ENCODE results near the gene RANBP10.
"Not testable (repeated sequence)": the region's sequence is repeated elsewhere in the genome, so short reads cannot be mapped to it uniquely, and the experiment has no call there.

The RANBP10 gene

DNA sequence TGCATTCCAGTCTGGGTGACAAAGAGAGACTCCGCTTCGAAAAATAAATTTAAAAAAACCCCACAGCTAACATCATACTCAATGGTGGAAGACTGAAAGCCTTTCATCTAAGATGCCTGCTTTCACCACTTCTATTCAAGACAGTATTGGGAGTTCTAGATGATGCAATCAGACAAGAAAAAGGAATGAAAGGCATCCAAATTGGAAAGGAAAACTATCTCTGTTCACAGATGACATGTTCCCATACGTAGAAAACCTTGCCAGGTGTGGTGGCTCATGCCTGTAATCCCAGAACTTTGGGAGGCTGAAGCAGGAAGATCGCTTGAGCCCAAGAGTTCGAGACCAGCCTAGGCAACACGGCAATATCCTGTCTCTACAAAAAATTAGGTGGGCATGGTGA is 31.1 kb downstream of the RANBP10 start:
- DNase-seq = no peak

DNA sequence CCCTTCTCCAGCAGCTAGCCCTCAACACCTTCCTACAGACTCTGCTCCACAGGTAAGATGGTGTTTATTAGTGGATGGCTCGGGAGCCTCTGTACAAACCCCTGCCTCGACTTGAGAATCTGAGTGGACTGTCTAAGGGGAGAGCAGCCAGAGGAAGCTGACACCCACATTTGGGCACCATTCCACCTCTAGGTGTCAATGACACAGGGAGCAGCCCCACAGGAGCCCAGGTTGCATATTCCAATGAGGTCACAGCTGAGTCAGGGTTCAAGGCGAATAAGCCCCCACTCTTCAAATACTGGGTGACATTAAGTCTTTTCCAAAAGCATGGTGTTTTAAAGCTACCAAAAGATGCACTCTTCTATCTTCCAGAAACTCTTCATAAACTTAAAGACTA is 31.9 kb downstream of the RANBP10 start:
- DNase-seq = no peak

DNA sequence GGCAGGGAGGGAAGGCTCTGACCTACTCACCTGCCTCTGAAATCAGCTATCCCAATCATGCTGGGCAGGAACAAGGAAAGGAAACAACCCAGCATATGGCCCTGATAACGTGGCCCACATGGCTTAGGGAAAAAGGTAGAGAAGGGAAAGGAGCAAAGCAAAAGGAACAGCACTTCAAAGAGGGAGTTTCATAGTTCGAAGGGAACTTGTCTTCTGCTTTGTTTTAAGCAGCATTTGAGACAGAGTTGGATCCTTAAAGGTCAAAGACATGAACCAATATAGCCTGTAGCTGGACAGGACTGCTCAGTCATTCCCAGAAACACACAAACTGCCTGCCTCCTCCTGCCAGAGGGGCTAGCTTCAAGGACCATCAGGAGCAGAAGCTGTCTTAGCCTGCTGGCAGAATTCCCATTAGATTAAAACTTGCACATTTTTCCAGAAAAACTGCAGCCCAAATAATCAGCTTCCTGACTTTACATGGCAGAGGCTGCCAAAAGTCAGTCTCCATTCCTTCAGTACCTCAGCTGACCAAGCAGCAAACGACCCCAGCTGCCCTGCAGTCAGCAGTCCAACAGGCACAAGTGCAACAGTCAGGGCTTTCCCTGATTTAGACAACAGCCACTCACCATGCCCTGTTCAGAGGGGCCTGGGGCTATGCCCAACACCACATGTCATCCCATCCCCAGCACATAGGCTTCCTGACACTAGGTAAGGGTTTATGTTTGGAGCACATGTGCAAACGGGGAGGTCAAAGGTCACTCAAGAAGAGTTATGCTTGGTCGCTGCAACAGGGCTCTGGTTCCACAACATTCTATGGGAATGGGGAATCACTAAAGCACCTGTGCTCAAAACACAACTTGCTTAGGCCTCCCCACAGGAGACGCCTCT is 32.5 kb downstream of the RANBP10 start:
- no peak for DNase-seq

DNA sequence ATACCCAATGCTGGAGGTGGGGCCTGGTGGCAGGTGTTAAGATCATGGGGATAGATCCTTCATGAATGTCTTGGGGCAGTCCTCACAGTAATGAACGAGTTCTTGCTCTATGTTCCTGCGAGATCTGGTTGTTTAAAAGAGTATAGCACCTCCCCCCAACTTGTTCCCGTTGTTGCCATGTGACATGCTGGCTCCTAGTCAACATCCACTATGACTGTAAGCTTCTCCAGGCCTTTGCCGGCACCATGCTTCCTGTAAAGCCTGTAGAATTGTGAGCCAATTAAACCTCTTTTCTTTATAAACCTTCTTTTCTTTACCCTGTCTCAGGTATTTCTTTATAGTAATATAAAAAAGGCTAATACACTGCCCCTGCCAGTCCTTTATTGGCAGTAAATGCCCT is 33.3 kb downstream of the RANBP10 start:
- DNase-seq = no peak

DNA sequence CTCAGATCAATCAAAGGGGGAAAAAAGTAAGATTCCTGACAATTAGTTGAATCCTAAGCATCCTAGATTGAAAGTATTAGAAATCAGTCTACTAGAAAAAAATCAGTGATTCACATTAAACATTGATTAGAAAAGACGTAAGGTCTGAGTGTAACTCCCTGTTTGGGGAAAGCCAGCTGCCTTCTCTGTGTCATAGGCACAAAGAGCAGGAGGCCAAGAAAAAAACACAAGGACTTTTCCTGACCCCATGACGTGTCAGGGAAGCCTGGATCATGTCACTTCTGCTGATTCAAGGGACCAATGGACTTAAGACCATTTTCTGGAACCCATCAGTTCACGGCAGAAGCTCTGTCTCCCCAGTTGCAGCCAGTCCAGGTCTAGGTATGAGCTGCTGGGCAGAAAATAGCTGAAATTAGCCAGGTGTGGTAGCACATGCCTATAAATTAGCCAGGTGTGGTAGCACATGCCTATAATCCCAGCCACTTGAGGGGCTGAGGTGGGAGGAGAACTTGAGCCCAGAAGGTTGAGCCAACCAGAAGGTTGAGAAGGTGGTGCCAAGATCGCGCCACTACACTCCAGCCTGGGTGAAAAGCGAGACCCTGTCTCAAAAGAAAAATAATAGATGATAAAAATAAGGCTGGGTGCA is 35.9 kb downstream of the RANBP10 start:
- DNase-seq = no peak

DNA sequence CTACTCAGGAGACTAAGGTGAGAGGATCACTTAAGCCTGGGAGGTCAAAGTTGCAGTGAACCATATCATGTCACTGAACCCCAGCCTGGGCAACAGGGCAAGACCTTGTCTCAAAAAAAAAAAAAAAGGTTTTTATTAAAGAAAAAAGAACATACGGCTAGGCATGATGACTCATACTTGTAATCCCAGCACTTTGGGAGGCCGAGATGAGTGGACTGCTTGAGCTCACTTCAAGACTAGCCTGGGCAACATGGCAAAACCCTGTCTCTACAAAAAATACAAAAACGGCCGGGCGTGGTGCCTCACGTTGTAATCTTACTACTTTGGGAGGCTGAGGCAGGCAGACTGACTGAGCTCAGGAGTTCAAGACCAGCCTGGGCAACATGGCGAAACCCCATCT is 38.4 kb downstream of the RANBP10 start:
- DNase-seq = no peak

DNA sequence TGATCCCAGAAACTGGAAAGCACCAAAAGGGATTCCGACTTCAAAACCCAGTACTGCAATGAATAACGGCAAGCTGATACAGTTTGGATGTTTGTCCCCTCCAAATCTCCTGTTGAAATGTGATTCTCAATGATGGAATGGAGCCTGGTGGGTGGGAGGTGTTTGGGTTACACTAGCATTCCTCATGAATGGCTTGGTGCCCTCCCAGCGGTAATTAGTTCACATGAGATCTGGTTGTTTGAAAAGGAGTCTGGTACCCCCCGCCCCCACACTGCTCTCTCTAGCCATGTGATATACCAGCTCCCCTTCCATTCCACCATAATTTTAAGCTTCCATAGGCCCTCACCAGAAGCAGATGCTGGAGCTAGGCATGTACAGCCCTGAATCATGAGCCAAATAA is 40.1 kb downstream of the RANBP10 start:
- DNase-seq = no peak

DNA sequence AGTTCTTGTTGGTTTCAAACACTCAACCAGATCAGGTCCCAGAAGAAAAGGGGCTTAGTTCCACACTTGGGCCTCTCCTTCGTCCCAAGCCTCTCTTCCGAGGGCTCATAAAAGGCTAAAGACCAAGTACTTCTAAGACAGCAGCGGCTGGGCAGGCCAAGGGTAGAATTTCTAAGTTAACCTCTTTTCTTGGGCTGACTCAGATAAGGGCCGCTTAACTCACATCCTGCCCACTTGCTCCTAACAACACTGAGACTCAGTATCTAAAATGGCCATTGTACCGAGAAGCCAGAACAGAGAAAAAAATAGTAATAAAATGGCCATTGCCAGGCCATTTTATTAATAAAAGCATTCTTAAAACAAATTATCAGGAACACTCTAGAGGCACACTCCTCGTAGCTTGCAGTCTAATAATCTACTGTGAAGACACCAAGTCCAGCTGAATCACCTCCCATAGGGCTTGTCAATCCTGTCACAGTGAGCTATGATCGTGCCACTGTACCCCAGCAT is 42.1 kb downstream of the RANBP10 start:
- no peak for DNase-seq

DNA sequence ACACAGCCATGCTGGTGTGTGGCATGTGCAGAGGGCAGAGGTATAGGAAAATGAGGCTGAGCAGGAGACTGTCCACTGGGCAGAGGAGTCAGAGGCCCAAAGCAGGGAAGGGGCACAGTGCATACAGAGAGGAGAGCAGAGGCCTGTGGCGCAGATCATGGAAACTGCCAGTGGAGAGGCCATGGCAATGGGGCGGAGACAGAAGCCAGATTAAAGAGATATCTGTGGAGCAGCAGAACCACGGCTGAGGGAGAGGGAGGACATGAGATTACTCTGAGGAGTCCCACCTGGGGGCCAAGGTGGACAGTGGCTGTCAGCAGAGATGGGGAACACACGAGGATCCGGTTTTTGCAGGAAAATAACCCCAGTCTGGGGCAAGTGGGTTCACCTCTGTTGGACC is 43.3 kb downstream of the RANBP10 start:
- DNase-seq = no peak

DNA sequence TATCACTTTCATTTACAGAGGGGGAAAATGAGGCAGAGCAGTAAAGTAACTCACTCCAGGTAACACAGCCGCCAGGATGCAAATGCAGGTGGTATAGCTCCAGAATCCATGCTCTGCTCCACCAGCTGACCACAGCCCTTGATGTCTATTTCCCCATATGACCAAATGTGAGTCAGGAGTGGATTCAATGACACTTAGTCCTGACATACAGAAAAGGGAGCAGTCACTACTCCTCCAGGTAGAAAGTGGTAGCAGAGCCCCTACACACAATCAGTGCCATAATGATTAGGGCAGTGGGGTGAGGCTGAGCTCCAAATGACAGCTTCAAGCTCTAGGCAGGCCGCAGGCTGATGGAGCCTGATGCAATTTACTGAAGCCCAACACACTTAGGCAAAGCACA is 44.0 kb downstream of the RANBP10 start:
- DNase-seq = no peak

DNA sequence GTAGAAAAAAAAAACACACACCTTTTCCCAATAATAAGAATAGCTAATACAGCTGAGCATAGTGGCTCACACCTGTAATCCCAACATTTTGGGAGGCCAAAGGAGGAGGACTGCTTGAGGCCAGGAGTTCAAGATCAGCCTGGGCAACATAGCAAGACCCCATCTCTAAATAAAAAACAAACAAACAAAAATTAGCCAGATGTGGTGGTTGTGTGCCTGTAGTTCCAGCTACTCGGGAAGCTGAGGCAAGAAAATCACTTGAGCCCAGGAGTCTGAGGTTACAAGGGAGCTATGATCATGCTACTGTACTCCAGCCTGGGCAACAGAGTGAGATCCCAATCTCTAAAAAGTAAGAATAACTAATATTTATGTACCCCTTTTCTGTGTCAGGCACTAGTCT is 44.4 kb downstream of the RANBP10 start:
- DNase-seq = no peak

DNA sequence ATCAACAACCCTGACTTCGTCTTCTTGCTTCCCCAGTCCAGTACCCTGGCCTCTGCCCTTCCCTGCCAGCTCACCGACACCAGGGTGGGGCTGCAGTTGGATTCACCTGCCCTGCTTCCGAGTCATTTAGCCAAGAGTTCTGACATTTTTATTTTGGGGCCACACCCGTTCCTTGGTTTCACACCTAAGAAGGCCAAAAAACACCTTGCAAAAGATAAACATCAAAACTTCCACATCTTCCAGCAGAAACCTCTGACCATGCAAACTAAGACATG is 45.5 kb downstream of the RANBP10 start:
- DNase-seq = no peak

DNA sequence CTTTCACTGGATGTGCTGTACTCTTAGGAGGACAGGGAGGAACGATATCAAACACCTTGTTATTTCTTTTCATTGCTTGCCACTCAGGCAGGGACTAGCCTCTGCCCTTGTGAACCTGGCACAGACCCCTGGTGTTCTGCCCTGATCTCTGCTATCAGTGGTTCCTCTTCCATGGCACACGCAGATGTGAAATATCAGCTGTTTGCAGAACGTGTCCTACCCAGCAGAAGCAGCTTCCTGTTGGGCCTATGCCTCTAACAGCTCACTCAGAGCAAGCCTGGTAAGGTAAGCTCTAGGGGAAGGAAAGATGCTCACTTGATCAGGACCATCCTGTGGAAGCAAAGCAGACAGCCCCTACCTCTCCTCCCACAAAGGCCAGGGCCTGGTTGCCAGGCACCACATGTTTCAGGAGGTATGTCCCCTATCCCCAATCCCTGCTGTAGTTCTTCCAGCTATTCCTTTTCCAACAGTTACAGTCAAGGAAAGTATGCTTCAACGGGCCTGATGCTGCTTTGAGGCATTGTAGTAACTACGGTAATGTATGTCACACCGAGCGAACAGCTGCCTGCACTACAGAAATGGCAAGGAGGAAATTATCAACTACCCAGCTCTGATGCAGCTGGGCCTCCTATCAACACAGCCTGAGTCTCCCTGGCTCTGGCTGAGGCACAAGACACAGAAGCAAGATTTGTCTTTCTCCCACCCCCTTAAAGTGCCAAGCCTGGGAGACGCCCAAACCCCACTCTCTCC is 46.0 kb downstream of the RANBP10 start:
- no peak for DNase-seq

DNA sequence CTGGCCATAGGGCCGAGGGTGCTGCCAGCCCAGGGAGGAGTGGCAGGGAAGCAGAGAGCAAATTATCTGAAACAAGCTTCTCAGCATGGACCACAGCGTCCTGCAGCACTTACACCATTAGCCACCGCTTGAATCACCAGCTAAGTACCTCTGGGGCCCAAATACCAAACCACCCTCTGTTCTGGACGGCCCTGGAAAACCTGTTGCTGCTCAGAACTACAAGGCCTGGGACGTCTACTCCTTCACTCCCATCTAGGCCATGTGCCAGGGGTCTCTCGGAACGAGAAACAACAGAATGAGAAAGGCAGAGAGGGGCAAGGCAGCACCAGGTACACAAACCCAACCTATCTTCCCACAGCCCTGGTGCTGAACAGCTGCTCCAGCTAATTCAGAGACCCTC is 47.4 kb downstream of the RANBP10 start:
- no peak for DNase-seq

DNA sequence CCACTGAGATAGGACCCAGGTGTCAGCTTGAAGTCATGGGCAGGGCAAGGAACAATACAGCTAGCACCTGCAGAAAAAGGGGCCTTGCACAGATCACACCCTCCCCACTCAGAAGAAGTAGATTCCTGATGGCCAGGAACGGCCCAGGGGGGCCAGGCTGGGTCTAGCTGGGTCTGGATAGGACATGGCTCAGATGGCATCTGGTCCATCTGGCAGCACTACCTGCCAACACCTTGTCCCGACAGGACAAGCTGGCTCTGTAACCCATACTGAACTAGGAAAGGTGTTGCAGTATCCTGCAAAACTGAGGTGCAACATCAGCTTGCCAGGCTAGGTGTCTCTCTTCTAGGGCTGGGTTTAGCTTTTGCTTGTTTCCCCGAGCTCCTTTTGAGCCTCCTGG is 48.4 kb downstream of the RANBP10 start:
- no peak for DNase-seq

DNA sequence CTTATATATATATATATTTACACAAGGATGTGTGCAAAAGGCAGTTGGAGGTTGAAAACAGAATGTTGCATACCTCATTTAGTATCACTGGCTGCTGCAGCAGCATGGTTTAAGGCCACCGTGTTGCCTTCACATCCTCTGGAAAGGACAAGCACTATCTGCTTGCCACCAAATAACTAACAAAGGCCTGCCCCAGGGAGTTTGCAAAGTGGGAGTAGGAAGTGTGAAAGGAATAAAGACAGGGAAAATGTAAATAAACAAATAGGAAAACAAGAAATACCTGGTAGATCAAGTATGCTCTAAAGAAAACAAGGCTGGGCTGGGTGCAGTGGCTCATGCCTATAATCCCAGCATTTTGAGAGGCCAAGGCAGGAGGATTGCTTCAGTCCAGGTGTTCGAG is 53.7 kb downstream of the RANBP10 start:
- no peak for DNase-seq

DNA sequence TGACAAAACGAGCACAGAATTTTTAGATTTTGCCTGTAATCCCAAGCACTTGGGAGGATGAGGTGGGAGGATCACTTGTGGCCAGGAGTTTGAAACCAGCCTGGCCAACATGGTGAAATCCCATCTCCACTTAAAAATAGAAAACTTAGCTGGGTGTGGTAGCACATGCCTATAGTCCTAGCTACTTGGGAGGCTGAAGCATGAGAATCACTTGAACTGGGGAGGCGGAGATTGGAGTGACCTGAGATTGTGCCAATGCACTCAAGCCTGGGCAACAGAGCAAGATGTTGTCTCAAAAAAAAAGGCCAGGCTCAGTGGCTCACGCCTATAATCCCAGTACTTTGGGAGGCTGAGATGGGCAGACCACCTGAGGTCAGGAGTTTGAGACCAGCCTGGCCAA is 55.0 kb downstream of the RANBP10 start:
- not testable (repeated sequence) for DNase-seq

DNA sequence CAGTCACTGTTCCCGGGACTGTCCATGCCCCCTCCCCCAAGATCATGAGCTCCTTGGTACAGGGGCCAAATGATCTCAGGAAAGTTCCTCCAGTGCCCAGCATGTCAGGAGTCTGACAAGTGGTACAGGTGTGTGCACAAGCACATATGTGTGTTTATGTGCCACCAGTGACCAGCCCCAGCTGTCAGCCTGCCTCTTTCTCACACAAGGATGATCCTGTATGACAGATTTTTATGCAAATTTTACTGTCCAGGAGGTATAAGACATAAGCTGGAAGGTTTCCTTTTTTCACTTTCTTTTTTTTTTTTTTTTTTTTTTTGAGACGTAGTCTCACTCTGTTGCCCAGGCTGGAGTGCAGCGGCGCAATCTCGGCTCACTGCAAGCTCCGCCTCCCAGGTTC is 55.9 kb downstream of the RANBP10 start:
- DNase-seq = no peak

DNA sequence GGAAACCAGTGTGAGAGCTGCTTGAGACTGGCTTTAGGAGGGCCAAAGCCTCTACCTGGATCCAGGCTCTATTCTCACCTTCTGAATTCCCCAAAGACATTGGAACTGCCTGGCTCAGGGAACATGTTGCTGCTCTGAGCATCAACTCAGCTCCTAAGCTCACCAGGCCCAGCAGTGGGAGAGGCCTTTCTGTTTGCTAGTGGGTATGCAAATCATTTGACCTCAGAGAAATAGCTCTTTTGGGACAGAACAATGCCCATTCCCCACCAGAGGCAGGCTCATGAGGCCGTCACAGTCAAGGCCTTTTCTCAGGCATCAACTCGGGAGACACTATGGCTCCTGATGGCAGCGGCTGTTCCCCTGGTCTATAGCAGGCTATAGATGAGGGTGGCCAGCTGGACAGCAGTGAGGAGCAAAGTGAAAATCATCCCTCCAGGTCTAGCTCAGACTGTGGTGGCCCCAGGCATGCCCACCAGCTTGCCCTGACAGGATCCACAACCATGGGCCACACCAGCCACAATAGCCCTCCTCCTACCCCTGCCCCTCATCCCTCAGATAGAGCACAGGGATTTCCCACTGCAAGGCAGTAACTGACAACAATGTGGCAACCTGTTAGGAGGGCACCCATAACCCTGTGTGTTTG is 56.8 kb downstream of the RANBP10 start:
- no peak for DNase-seq

DNA sequence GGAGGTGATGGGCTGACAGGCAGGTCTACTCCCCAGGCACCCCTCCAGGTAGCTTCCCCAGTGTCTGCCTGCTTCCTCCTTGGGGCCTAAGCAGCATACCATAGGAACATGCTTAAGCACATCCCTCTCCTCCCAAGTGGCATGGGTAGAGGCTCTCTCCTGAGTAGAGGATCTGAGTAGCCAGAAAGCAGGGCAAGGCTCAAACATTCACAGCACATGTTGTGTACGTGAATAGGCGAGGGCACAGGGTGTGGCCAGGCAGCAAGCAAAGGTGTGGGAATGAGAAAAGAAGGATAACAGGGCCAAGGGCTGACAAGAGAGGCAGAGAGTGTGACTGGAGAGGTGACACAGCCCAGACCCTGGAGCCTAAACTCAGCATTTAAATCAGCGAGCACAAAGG is 57.5 kb downstream of the RANBP10 start:
- no peak for DNase-seq

DNA sequence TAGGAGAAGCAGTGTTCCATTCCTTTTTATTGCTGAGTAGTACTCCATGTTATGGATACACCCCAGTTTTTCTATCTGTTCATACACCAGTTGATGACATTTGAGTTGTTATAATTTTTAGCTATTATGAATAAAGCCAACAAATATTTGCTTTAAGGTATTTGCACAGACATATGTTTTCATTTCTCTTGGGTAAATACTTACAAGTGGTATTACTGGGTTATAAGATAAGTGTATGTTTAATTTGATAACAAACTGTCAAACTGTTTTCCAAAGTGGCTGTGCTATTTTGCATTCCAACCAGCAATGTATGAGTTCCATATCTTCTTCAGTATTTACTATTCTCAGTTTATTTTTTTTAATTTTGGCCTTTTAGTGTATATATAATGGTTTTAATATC is 59.5 kb downstream of the RANBP10 start:
- no peak for DNase-seq

DNA sequence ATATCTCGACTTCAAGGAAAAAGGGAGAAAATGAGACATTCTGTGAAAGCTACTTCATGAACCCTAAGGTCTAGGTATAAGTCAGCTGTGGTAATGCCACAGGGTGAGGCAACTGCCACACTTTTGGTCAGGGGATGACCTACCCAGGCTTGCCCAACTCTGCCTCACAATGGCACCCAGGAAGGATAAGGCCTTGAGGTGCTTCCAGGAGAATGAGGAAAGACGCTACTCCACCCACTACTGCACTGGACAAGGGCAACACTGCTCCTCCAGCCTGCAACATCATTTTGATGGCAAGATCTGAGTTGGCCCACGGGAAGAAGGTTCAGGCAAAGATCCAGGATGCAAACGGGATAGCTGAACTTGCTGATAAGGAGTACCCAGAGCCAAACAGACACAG is 65.2 kb downstream of the RANBP10 start:
- DNase-seq = no peak

DNA sequence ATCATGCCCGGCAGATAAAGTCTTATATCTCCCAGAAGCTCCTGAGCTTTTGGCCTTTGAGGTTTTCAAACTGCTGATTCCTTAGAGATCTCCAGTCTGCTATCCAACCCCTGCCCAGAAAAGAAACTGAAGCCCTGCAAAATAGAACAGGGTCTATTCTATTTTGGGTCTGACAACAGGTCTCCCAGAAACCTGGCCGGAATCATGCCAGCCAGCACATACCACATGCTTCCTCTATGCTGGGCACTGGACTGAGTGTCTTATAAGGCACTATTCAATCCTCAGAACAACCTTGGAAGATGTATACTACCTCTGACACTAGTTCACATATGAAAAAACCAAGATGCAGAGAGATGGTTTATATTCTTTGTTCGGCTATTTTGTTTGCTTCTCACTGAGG is 66.0 kb downstream of the RANBP10 start:
- DNase-seq = no peak

Measured in effector CD4-positive, alpha-beta T cell (primary cell).